ENCODE results near the gene HTATIP2. TPM values are rescaled to one million over a fixed set of nuclear protein-coding genes. Genes with fewer than 3 reads are reported as not detected.

HTATIP2 gene
- total and polyA plus RNA-seq, 2 donors (not counting 3 experiments of a cell fraction or from before 2014, with no cell fraction given), result 37.2 to 57.6 TPM

DNA sequence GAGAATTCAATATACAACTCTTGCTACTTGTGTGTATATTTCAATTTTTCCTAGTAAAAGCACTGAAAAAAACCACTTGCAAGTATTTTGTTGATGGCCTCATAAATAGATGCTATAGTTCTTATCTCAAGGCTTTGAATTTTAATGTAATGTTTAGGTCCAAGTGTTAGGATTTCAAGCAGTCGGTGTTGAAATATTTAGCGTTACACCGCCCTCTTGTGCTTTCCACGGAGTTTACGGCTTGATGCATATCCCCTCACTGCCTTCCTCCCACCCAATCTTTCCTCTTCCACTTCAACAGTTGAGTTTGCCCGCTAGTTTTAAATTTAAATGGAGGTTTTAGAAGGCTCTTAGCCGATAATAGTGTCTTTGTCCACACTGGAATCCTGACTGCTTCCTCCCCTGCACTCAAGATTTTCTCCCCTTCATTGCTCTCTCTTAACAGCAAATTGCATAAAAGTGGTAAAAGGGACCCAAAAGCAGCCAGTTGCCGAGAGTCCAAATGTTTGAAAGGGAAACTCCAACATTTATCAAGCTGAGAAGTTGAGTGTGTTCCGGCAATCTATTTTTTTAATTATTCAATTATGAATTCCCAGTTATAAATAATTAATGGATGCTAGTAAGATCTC lies 25.9 kb upstream of the HTATIP2 start:
- FAIRE-seq (peak; percentile 78), DNase-seq (ENCODE audit: low read depth, low spot score) (peak; percentile 43)
- no peaks in the 10 kb centered on the region for H3K36me3 ChIP-seq (ENCODE audit: control insufficient read depth in 2 of 2, extremely low read depth in 1 of 2, insufficient read depth in 2 of 2, low read length in 2 of 2)
- no peak overlapping the region for H3K9ac ChIP-seq (replicated peaks; ENCODE audit: extremely low read depth, insufficient read depth, low read length)
- POLR2A ChIA-PET, result no interaction called here
- BruUV-seq (replicated peaks), result no TSS peak
- H3K79me2 ChIP-seq (ENCODE audit: control insufficient read depth, insufficient read depth, low read length), result no peaks in the 10 kb centered on the region
- intact Hi-C loops (cut with micrococcal nuclease), result loop anchor here (1.0 to 5.0 kb wide), 5 partner anchors 205 to 432 kb away; no protein-coding TSS in a partner anchor
- dilution Hi-C loops (cut with MboI; ENCODE audit: extremely low pct_ligation_motif_present, low sequenced_read_pairs), result no loop called here
- H3K4me3 ChIP-seq (replicated peaks in 1 of 3; ENCODE audit: insufficient read depth in 1 of 3, low read depth in 1 of 3, low read length in 3 of 3), result no peak overlapping the region
- peaks cover 2% of the 10 kb centered on the region for H3K9me1 ChIP-seq (replicated peaks; ENCODE audit: control insufficient read depth, extremely low read depth, insufficient read depth, low read length)
- H3K4me2 ChIP-seq (ENCODE audit: insufficient read depth, low read length), result no peak overlapping the region
- CTCF ChIA-PET, result no interaction called here
- no peak overlapping the region for H2AFZ ChIP-seq (ENCODE audit: low read depth, low read length)
- H3K4me1 ChIP-seq (ENCODE audit: control insufficient read depth, extremely low read depth, insufficient read depth, low read length), result no peaks in the 10 kb centered on the region
- peaks cover 28 to 63% of the 10 kb centered on the region in 2 experiments for H3K27me3 ChIP-seq (ENCODE audit: control insufficient read depth in 2 of 2, insufficient read depth in 2 of 2, low read length in 2 of 2)
- H3K9me3 ChIP-seq (replicated peaks; ENCODE audit: control insufficient read depth, insufficient read depth, low read length), result no peaks in the 10 kb centered on the region
- no peak overlapping the region for H3K27ac ChIP-seq (ENCODE audit: insufficient read depth, low read depth, low read length)
- H4K20me1 ChIP-seq (replicated peaks; ENCODE audit: control insufficient read depth, extremely low read depth, insufficient read depth, low read length), result no peaks in the 10 kb centered on the region
- peak; percentile 14 for TF ChIP-seq EZH2 (IDR thresholded peaks at IDR 0.05; ENCODE audit: borderline replicate concordance, low read depth, low read length, severe bottlenecking)
- TF ChIP-seq JUN (IDR thresholded peaks at IDR 0.05; ENCODE audit: borderline replicate concordance, insufficient read depth, insufficient read length, low read depth), result no peak
- TF ChIP-seq GATA2 (IDR thresholded peaks at IDR 0.05; ENCODE audit: insufficient read depth, insufficient read length, low read depth, low read length), result no peak
- TF ChIP-seq, protein P1, sequence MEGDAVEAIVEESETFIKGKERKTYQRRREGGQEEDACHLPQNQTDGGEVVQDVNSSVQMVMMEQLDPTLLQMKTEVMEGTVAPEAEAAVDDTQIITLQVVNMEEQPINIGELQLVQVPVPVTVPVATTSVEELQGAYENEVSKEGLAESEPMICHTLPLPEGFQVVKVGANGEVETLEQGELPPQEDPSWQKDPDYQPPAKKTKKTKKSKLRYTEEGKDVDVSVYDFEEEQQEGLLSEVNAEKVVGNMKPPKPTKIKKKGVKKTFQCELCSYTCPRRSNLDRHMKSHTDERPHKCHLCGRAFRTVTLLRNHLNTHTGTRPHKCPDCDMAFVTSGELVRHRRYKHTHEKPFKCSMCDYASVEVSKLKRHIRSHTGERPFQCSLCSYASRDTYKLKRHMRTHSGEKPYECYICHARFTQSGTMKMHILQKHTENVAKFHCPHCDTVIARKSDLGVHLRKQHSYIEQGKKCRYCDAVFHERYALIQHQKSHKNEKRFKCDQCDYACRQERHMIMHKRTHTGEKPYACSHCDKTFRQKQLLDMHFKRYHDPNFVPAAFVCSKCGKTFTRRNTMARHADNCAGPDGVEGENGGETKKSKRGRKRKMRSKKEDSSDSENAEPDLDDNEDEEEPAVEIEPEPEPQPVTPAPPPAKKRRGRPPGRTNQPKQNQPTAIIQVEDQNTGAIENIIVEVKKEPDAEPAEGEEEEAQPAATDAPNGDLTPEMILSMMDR (IDR thresholded peaks at IDR 0.05; ENCODE audit: extremely low read depth in 1 of 2, insufficient read depth in 1 of 2, low read depth in 1 of 2, low read length in 2 of 2), result peak; percentile 13 to 47
- TF ChIP-seq POLR2AphosphoS5 (IDR thresholded peaks at IDR 0.05; ENCODE audit: insufficient read depth, low read depth, low read length), result no peak
- no peak for TF ChIP-seq FOS (IDR thresholded peaks at IDR 0.05; ENCODE audit: borderline replicate concordance, insufficient read depth, low read length)
- TF ChIP-seq POLR2A (IDR thresholded peaks at IDR 0.05; ENCODE audit: low read depth, low read length), result no peak
- TF ChIP-seq, protein P2, sequence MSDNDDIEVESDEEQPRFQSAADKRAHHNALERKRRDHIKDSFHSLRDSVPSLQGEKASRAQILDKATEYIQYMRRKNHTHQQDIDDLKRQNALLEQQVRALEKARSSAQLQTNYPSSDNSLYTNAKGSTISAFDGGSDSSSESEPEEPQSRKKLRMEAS (IDR thresholded peaks at IDR 0.05; ENCODE audit: insufficient read depth, insufficient read length), result no peak
- no peak for TF ChIP-seq MYC (IDR thresholded peaks at IDR 0.05; ENCODE audit: low read depth, low read length)

Measured in endothelial cell of umbilical vein (primary cell).